Glomerular visceral epithelial cell (primary cell): ENCODE measurements around the gene CTNNA3.

Source experiments
- DNase-seq: peaks from one replicate; pipeline ENCODE4 v3.0.0-alpha.2; 2016; ENCODE audit errors: extremely low spot score

Gene CTNNA3

DNA sequence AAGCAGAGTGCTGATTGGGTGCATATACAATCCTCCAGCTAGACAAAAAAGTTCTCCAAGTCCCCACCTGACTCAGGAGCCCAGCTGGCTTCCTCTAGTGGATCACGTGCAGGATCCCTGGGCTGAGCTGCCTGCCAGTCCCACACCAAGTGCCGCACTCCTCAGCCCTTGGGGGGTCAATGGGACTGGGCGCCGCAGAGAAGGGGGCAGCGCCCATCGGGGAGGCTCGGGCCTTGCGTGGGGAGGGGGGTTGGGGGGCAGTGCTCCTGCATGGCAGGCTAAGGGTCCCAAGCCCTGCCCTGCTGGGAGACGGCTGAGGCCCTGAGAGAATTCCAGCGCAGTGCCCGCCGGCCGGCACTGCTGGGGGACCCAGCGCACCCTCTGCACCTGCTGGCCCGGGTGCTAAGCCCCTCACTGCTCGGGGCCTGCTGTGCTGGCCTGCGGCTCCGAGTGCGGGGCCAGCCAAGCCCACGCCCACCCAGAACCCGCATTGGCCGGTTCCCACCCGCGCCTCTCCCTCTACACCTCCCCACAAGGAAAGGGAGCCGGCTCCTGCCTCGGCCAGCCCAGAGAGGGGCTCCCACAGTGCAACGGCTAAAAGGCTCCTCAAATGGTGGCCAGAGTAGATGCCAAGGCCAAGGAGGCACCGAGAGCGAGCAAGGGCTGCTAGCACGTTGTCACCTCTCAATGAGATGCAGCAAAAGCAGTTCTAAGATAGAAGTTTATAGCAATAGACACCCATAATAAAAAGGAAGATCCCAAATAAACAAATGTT, 1044.5 kb downstream of the CTNNA3 start:
- no peak for DNase-seq

DNA sequence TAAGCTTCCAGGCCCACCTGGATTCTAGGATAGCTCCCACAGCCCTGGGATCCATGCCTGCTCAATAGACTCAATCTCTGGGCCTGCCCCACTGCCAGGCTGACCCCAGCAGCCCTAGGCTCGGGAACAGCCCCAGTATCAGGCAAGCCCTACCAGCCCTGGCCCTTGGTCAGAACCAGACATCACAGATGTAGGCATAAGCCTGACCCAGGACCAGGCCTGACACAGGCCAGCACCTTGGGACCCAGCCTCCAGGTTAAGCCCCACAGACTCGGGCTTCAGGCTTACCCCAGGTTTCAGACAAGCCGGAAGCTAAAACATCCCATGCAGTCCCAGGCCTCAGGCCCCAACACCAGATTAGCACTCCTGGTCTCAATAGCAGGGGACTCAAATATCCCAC, 1046.4 kb downstream of the CTNNA3 start:
- no peak for DNase-seq

DNA sequence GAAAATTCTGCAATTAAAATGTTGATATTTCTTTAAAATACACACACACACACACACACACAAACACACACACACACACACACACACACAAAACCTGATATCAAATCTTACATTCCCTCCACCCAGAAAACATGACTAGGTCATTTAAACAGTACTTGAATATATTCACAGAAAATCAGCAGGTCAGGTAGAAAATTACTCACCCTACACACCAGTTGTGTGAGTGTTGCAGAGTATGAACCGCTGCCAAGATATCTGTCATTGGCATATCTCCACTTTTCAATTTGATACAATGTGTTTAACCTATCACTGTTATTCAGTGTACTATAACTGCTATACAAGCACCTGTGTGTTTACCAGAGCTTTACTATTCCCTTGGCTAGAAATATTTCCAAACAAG, 1053.8 kb downstream of the CTNNA3 start:
- DNase-seq: peak; percentile 6

GRCh38 chr10:66639371-66639770, 1056.6 kb downstream of the CTNNA3 start:
- peak; percentile 36 for DNase-seq

DNA sequence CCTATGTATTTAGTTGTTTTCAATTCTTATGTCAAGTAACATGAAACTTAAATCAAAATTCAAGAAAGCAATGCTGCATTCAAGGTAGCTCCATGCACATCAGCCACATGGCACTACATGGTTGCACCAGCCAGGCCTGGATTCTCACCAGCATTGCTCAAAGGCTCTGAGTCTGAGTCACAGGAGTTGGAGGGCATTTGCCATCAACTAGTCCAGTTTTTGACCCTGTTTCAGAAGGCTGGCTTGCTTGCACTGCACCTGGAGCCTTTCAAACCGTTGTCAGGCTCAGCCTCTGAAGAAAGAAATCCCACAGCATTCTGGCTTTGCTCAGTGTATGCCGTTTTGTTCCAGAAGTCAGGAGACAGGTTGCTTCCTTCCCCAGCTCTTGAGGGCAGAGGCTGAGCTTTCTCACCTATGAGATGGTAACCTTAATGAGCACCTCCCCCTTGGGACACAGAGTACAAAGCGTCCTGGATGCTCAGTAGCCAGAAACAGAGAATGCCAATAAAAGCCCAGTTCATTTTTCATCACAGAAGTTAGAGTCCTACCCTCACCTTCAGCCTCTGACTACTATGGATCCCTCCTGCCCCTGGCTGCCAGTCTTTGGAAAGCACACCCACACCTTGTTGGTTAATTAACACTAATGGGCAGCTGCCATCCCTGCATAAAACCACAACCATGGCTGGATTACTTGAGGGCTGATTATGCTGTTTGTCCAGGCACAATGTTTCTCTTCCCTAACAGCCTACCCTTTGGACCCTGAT, 1058.5 kb downstream of the CTNNA3 start:
- DNase-seq: peak; percentile 40

DNA sequence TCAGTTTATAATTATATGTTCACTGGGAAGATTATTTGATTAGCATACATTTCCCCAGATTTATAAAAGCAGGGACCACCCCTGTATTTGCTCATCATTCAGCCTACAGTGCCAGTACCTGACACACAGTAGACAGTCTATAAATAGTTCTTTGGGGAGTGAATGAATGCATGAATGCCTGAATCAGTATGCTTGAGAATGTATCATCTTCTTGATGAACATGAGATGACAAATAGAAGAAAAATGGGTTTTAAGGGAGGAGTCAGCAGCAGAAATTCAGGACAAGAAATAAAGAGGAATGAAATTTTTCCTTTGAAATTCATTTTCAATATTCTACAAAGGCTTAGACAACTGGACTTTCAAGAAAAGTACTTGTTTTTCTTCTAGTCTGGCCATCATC, 1066.0 kb downstream of the CTNNA3 start:
- DNase-seq: no peak

DNA sequence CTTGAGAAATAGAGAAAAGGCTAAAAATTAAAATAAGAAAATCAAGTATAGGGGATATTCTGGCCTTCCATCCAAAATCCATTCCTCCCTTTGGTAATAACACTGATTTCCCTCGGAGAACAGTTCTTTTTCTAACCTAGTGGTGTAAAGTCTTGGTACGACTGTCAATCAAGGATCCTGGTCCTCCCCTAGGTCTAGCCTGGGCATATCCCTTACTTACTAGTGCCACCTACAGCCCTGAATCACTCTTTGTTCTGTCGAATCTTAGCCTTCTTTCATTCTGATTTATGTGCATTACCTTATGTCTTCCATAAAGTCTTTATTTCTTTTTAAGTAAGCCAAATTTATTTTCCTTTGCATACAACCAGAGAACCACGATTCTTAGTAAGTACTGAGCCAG, 1068.8 kb downstream of the CTNNA3 start:
- peak; percentile 47 for DNase-seq

DNA sequence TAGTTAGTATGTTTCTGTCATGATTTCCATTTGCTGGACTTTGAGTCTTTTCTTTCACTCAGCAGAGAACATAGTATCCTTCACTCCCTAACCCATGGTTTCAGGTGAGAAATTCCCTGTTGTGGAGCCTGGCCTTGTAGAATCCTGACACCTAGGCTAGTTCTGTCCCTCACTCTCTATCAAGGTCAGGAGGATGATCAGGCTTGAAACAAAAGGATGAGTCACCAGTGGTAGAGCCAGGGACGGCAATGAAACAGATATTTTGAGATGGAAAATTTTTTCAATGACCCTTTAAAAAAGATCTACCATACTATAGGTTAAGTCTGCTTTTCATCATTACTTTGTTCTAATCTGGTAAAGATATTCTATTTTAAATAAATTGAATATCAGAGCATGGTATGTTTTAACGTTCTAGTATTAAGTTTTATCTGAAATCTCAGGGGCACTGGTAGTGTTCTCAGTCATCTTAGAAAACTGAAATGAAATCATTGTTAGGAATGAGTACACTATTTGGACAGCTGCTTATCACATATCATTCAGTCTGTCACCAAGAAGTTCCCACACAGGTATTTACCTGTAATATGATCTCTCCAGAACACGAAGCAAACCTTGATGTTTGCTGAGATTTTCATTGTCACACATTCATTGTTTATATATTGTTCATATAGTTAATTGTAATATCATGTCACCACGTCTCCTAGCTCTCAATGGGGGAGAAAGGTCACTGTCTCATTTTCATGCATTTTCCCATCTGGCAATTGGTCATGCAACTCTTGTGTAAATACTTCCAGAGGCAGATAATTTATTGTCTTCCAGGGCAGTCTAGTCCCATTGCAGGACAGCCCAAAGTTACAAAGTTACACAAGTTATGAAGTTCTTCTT, 1070.0 kb downstream of the CTNNA3 start:
- DNase-seq: no peak

- DNase-seq: no peak
Observed at GRCh38 chr10:66622050-66622449, 1073.9 kb downstream of the CTNNA3 start.

DNA sequence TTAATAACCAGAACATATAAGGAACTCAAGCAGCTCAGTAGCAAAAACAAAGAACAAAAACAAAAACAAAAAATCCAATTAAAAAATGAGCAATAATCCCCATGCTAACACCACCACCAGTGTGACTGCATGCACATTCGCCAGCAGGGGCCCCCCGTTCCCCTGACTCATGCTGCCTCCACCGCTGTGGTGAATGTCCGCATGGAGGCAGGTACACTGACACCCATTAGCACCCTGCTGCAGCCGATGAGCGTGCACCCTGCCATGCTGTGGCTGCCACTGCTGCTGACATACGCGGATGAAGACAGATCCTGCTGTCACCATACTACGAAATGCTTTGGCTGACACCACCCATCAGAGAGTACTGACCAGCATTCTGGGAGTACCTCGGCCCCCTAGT, 1091.8 kb downstream of the CTNNA3 start:
- no peak for DNase-seq

- peak; percentile 35 for DNase-seq
Observed at GRCh38 chr10:66591865-66592264, 1104.1 kb downstream of the CTNNA3 start.

DNA sequence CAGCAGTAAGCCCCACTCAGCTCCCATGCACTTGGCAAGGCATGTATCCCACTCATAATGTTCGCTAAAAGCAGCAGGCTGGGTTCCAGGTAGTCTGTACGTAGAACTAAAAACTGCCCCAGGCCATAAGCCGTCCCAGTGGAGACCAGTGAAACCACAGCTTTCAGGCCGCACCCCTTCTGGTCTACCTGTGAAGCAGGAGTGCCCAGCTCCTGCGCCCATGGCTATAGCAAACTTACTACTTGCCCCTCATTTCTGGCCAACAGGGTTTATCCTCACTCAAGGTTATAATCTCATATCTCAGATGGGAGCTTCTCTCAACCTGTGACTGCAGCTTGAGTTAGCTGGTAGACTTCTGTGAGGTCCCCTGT, 1108.3 kb downstream of the CTNNA3 start:
- DNase-seq: no peak

DNA sequence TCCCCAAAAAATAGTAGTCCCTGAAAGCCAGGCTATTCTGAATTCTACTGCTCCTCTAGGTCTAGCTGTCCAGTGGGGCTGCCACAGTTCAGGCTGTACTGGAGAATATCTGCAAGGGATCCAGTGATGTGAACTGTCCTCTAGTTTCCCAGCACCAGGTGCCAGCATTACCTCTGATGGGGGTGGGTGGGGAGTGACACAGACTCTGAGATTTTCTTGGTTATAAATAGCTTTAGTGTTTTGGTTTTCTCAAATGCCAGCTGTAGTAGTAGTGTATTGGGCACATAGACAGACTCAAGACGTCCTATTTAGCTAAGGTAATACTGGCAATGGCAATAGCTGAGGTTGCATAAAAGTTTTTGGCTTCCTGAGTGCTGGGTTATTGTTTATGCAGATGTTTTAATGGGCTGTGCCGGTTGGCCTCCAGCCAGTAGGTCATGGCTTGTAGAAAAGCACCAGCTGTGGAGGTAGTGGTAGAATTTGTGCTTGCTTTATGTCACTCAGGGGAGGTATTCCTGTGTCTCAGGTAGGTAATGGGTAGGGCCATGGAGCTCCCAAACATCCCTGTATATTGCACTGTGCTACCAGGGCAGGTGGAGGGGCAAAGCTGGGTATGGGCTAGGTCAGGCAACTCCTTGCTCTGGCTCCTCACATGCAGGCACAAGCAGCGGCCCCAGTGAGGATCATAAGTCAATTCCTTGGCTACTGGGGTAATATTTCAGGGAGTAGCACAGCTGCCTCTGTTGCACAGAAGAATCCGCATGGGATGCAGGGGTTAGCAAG, 1108.9 kb downstream of the CTNNA3 start:
- no peak for DNase-seq

DNA sequence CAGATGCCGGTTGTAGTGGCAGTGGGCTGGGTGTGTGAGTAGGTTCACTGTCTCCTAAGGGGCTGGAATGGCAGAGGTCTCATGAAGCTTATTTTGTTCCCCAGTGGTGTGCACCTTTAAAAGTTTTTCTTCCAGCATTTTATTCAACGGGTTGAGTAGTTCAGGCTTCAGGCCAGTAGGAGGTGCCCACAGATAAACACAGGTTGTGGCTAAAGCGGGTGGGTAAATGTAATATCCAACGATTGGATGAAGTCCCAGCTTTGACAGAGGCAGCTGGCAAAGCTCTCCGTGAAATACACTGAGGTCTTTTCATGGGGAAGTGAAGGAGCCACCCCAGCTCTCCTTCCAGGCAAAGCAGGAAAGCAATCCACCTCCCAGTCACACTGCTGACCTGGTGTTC, 1109.9 kb downstream of the CTNNA3 start:
- no peak for DNase-seq

DNA sequence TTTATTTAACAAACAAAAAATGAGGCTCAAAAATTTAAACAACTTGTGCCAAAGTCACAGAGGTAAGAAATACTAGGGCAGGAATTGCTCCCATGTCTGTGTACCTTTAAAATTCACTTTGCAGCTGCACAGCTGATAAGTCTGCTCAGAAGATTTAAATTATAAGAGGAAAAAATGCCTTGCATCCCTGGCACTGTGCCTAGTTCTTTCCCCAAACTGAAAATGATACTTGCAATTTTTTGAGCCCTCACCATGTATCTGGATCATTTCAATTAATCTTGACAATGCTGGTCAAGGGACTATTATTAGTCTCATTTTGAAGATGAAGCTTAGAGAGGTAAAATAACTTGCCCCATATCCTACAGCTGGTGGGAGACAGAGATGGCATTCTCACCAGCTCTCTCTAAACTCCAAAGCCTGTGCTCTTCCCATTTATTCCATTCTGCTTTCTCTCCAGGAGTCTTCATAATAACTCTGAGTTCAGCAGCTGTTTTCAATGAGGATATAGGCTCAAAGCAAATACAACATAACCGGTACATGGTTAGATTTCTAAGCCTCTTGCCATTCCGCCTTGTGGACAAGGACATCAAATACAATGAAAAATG, 1120.6 kb downstream of the CTNNA3 start:
- no peak for DNase-seq

GRCh38 chr10:66572700-66573099, 1123.3 kb downstream of the CTNNA3 start:
- no peak for DNase-seq

GRCh38 chr10:66565999-66566398, 1130.0 kb downstream of the CTNNA3 start:
- no peak for DNase-seq

GRCh38 chr10:66564287-66564686, 1131.7 kb downstream of the CTNNA3 start:
- no peak for DNase-seq

GRCh38 chr10:66555061-66555460, 1140.9 kb downstream of the CTNNA3 start:
- no peak for DNase-seq

DNA sequence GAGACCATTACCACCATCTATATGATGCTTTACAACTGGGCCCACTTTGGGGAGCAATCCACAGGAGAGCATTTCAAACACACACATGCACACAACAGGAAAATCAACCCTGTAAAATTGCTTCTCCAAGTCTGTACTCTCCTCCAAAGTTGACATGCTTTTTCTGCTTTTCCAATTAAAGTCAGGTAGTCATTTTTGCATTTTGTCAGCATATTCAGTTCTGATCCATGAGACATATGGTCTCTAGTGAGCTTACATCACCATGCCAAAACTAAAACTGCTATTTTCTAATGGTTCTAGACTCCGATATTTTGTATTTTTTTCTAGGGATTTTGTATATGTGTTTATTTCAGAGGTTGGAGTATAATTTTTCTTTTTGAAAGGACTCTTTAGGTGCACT, 1143.7 kb downstream of the CTNNA3 start:
- DNase-seq: no peak

- DNase-seq: no peak
Observed at GRCh38 chr10:66550351-66550750, 1145.6 kb downstream of the CTNNA3 start.
